Esophagus squamous epithelium (tissue), 5 donors: ENCODE data around the gene TCAF1. TPM values are rescaled to one million over a fixed set of nuclear protein-coding genes. Genes with fewer than 3 reads are reported as not detected.

Experiments
- DNase-seq: peaks from one replicate; lab custom pipeline; 2025; lab: John Stamatoyannopoulos, UW
- H3K27ac ChIP-seq, 4 donors: fragments of 200-600 bp; sonication (generic); one replicate each; pipeline ENCODE4 v1.5.1; 2016 to 2019; ENCODE audit warnings: mild to moderate bottlenecking in 1 of 4
- H3K27me3 ChIP-seq, 4 donors: fragments of 200-600 bp; sonication (generic); 1 replicate in 3 of 4; 2 replicates in 1 of 4; pipeline versions ENCODE4 v1.5.1 to v1.6.0; 2017 to 2021; ENCODE audit warnings: antibody characterized with exemption in 1 of 4
- H3K36me3 ChIP-seq, 3 donors: fragments of 200-600 bp; sonication (generic); one replicate each; pipeline ENCODE4 v1.5.1; 2016 to 2019
- H3K4me1 ChIP-seq, 3 donors: fragments of 200-600 bp; sonication (generic); one replicate each; pipeline ENCODE4 v1.5.1; 2017 to 2019
- H3K4me3 ChIP-seq, 4 donors: fragments of 200-600 bp; sonication (generic); 1 replicate in 3 of 4; 2 replicates in 1 of 4; pipeline ENCODE4 v1.5.1; 2016 to 2019; ENCODE audit warnings: mild to moderate bottlenecking in 2 of 4, moderate library complexity in 1 of 4
- H3K9me3 ChIP-seq, 3 donors: fragments of 200-600 bp; sonication (generic); one replicate each; pipeline ENCODE4 v1.5.1; 2016 to 2019
- CTCF ChIP-seq, 6 experiments: fragments of 450-650 bp in 4 of 6; fragments of 200-600 bp in 2 of 6; sonication (generic) in 2 of 6; IDR thresholded peaks; one replicate each; pipeline ENCODE4 v1.5.1; 2016 to 2019; ENCODE audit warnings: antibody characterized with exemption in 6 of 6, mild to moderate bottlenecking in 4 of 6, moderate library complexity in 4 of 6
- POLR2A ChIP-seq, 4 donors: fragments of 450-650 bp; IDR thresholded peaks; one replicate each; pipeline ENCODE4 v1.6.1; 2017; ENCODE audit warnings: antibody characterized with exemption in 4 of 4, mild to moderate bottlenecking in 4 of 4, moderate library complexity in 3 of 4
- WGBS, 2 donors: methylation state at CpG; one replicate each; pipeline ENCODE4 v1.1.5; 2018; 5-methylcytosine and 5-hydroxymethylcytosine counted together
- intact Hi-C: fragments of 100-400 bp; cut with DNase I; formaldehyde crosslinking; loops from one replicate; pipeline ENCODE4 v1.15.0; 2022
- total RNA-seq, 4 donors: library from RNA; depleted of rRNA; stranded (reverse); fragments of >200 nt; gene quantifications; one replicate each; pipeline ENCODE4 v1.1.0, GENCODE V29; 2016
- donor health status: DM: yes; HTN: yes; CAD: no.

Gene TCAF1
- total RNA-seq, 4 donors from 2014 or later: 8.1 to 25.4 (median 13.2) TPM

GRCh38 chr7:143885951-143886350, 16.0 kb downstream of the TCAF1 start:
- no peak for DNase-seq
- H3K9me3 ChIP-seq: no peaks in the 10 kb centered on the region
- no peak overlapping the region for H3K4me3 ChIP-seq
- no peak overlapping the region for H3K27ac ChIP-seq
- TF ChIP-seq CTCF (IDR thresholded peaks at IDR 0.05): no peak
- no peak for TF ChIP-seq POLR2A (IDR thresholded peaks at IDR 0.05)
- H3K36me3 ChIP-seq: peaks cover 0 to 8% (median 0%) of the 10 kb centered on the region in 3 donors
- 80% methylated on average over 2 to 3 of the region's 3 CpGs for WGBS, 2 donors
- peaks cover 0 to 37% (median 0%) of the 10 kb centered on the region in 3 donors for H3K4me1 ChIP-seq
- intact Hi-C loops: no loop called here
- H3K27me3 ChIP-seq: no peaks in the 10 kb centered on the region

GRCh38 chr7:143884969-143885559, 16.9 kb downstream of the TCAF1 start:
- DNase-seq: no peak
- TF ChIP-seq POLR2A (IDR thresholded peaks at IDR 0.05) (no peak), CTCF (IDR thresholded peaks at IDR 0.05) (no peak)
- peak overlapping the region in 3 of 4 donors; percentile 47 to 63 (median 53) for H3K27ac ChIP-seq
- peaks cover 0 to 8% (median 0%) of the 10 kb centered on the region in 3 donors for H3K36me3 ChIP-seq
- WGBS, 2 donors: 15 to 17% methylated on average over 19 to 26 of the region's 38 CpGs
- H3K4me3 ChIP-seq: peak overlapping the region in 3 of 4 donors; percentile 41 to 62 (median 46)
- no peaks in the 10 kb centered on the region for H3K9me3 ChIP-seq
- no peaks in the 10 kb centered on the region for H3K27me3 ChIP-seq
- intact Hi-C loops: no loop called here
- peaks cover 0 to 38% (median 0%) of the 10 kb centered on the region in 3 donors for H3K4me1 ChIP-seq

GRCh38 chr7:143884241-143884968, 17.6 kb downstream of the TCAF1 start:
- no peak for DNase-seq
- TF ChIP-seq POLR2A (IDR thresholded peaks at IDR 0.05): no peak
- TF ChIP-seq CTCF (IDR thresholded peaks at IDR 0.05): no peak
- Histone ChIP-seq H3K4me1 (peaks cover 0 to 38% (median 0%) of the 10 kb centered on the region in 3 donors), H3K4me3 (peak overlapping the region in 3 of 4 donors; percentile 41 to 62 (median 46)), H3K27ac (peak overlapping the region in 2 of 4 donors; percentile 53 to 63), H3K36me3 (peaks cover 0 to 6% (median 0%) of the 10 kb centered on the region in 3 donors), H3K27me3 (no peaks in the 10 kb centered on the region), H3K9me3 (no peaks in the 10 kb centered on the region)
- intact Hi-C loops: no loop called here
- WGBS, 2 donors: 74 to 76% methylated on average over 11 of the region's 11 CpGs

GRCh38 chr7:143882604-143883078, 19.3 kb downstream of the TCAF1 start:
- H3K36me3 ChIP-seq: no peaks in the 10 kb centered on the region
- H3K27me3 ChIP-seq: no peaks in the 10 kb centered on the region
- H3K4me3 ChIP-seq: peak overlapping the region; percentile 34 to 74 (median 64)
- H3K27ac ChIP-seq: peak overlapping the region; percentile 14 to 84 (median 81)
- WGBS, 2 donors: 0% methylated on average over 1 to 4 of the region's 28 CpGs
- no peak for DNase-seq
- peaks cover 0 to 38% (median 0%) of the 10 kb centered on the region in 3 donors for H3K4me1 ChIP-seq
- TF ChIP-seq POLR2A (IDR thresholded peaks at IDR 0.05) (no peak), CTCF (IDR thresholded peaks at IDR 0.05) (no peak)
- H3K9me3 ChIP-seq: no peaks in the 10 kb centered on the region
- intact Hi-C loops: no loop called here
